ENCODE measurements around the gene RNGTT.

Gene RNGTT

DNA sequence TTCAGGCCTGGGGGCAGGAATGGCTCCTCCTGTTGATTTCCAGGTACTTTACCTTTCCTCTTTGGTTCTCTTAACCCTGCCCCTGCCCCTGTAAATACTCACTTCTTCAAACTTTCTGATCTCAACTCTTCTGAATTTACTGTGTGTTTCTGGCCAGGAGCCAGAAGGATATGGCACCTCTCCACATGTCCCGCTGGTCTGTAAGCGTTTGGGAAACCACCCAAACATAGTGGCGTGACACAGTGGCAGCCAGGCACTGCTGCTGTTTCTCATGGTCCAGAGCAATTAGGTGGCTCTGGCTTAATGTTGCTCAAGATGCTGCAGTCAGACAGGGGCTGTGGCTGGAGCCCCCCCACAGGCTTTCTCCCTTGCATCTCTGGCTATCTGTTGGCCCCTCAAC, 374.5 kb downstream of the RNGTT start:
- no peak for DNase-seq (ENCODE audit: low read depth)
- no peak overlapping the region for H3K4me3 ChIP-seq (ENCODE audit: low read length)
- TF ChIP-seq CTCF (IDR thresholded peaks at IDR 0.05; ENCODE audit: insufficient read depth, low read depth, low read length, missing control alignments), result no peak

- TF ChIP-seq CTCF (IDR thresholded peaks at IDR 0.05; ENCODE audit: insufficient read depth, low read depth, low read length, missing control alignments), result no peak
- H3K4me3 ChIP-seq (ENCODE audit: low read length), result no peak overlapping the region
- DNase-seq (ENCODE audit: low read depth), result no peak
Observed at GRCh38 chr6:88587150-88587520, 376.3 kb downstream of the RNGTT start.

- TF ChIP-seq CTCF (IDR thresholded peaks at IDR 0.05; ENCODE audit: insufficient read depth, low read depth, low read length, missing control alignments), result no peak
- no peak for DNase-seq (ENCODE audit: low read depth)
- H3K4me3 ChIP-seq (ENCODE audit: low read length), result no peak overlapping the region
Observed at GRCh38 chr6:88586371-88587149, 376.9 kb downstream of the RNGTT start.

DNA sequence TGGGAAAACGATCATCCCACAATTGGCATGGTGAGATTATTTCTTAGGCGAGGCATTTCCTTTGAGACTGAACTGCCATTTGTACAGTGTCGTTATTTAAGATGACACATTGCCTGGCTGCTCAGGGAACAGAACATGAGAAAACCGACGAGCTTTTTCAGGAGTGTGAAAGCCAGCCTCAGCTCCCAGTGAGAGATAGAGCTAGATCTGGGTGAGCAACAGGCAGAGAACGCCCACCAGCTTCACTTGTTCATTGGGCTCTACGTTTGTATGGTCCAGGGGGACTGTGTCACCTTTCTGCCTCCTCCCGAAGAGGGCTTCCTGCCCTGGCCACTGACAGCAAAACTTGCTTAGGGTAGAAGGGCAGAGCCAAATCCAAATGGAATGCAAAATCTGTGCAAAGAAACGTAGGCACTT, 378.1 kb downstream of the RNGTT start:
- no peak for DNase-seq (ENCODE audit: low read depth)
- H3K4me3 ChIP-seq (ENCODE audit: low read length), result no peak overlapping the region
- TF ChIP-seq CTCF (IDR thresholded peaks at IDR 0.05; ENCODE audit: insufficient read depth, low read depth, low read length, missing control alignments), result no peak

GRCh38 chr6:88584581-88585275, 378.7 kb downstream of the RNGTT start:
- no peak for DNase-seq (ENCODE audit: low read depth)
- no peak overlapping the region for H3K4me3 ChIP-seq (ENCODE audit: low read length)
- no peak for TF ChIP-seq CTCF (IDR thresholded peaks at IDR 0.05; ENCODE audit: insufficient read depth, low read depth, low read length, missing control alignments)

- no peak for DNase-seq (ENCODE audit: low read depth)
- H3K4me3 ChIP-seq (ENCODE audit: low read length), result no peak overlapping the region
- no peak for TF ChIP-seq CTCF (IDR thresholded peaks at IDR 0.05; ENCODE audit: insufficient read depth, low read depth, low read length, missing control alignments)
Observed at GRCh38 chr6:88577461-88577860, 386.0 kb downstream of the RNGTT start.
